HepG2 (cell line): ENCODE data around the gene TRIM54. TPM values are rescaled to one million over a fixed set of nuclear protein-coding genes. Genes with fewer than 3 reads are reported as not detected.

ENCODE experiments used
- AGO2 ChIP-seq: fragments of 200-400 bp; formaldehyde crosslinking; optimal IDR thresholded peaks from 2 replicates; pipeline ENCODE3; 2017; ENCODE audit warnings: mild to moderate bottlenecking, low read depth, low read length, moderate library complexity
- ATF6 ChIP-seq: sonication (generic); formaldehyde crosslinking; conservative IDR thresholded peaks from 2 replicates; pipeline ENCODE4 v1.4.0; 2020; ENCODE audit warnings: missing genetic modification reagents
- DDIT3 ChIP-seq: sonication (generic); formaldehyde crosslinking; IDR thresholded peaks from 2 replicates; pipeline ENCODE4 v1.4.0; 2020; ENCODE audit warnings: mild to moderate bottlenecking, missing genetic modification reagents
- KDM4B ChIP-seq: sonication (generic); formaldehyde crosslinking; IDR thresholded peaks from 2 replicates; pipeline ENCODE4 v1.4.0; 2020; ENCODE audit warnings: missing genetic modification reagents
- MLX ChIP-seq: IDR thresholded peaks from 2 replicates; pipeline ENCODE4 v1.6.1; 2016
- NR2C2 ChIP-seq: sonication (generic); formaldehyde crosslinking; IDR thresholded peaks from 2 replicates; pipeline ENCODE4 v1.4.0; 2020; ENCODE audit warnings: missing genetic modification reagents, mild to moderate bottlenecking, moderate library complexity, borderline replicate concordance
- ONECUT2 ChIP-seq: sonication (generic); formaldehyde crosslinking; IDR thresholded peaks from 2 replicates; pipeline ENCODE4 v1.4.0; 2020; ENCODE audit warnings: missing genetic modification reagents
- SAP130 ChIP-seq: IDR thresholded peaks from 2 replicates; pipeline ENCODE4 v1.6.1; 2016; ENCODE audit warnings: low read depth
- SMYD3 ChIP-seq: sonication (generic); formaldehyde crosslinking; IDR thresholded peaks from 2 replicates; pipeline ENCODE4 v1.8.1; 2023; ENCODE audit warnings: mild to moderate bottlenecking, missing genetic modification reagents
- SRF ChIP-seq: IDR thresholded peaks from 2 replicates; pipeline ENCODE4 v1.6.1; 2011; ENCODE audit warnings: mild to moderate bottlenecking, low read depth, low read length, moderate library complexity
- TARDBP ChIP-seq: sonication (generic); formaldehyde crosslinking; IDR thresholded peaks from 2 replicates; pipeline ENCODE4 v1.8.0; 2022; ENCODE audit warnings: mild to moderate bottlenecking, missing genetic modification reagents
- TP53 ChIP-seq: sonication (generic); formaldehyde crosslinking; conservative IDR thresholded peaks from 2 replicates; pipeline ENCODE4 v1.4.0; 2020; ENCODE audit warnings: missing genetic modification reagents
- TRIM24 ChIP-seq: sonication (generic); formaldehyde crosslinking; IDR thresholded peaks from 2 replicates; pipeline ENCODE4 v1.8.0; 2022; ENCODE audit warnings: mild to moderate bottlenecking, missing genetic modification reagents
- U2AF1 ChIP-seq: fragments of 200-400 bp; formaldehyde crosslinking; optimal IDR thresholded peaks from 2 replicates; pipeline ENCODE3; 2017; ENCODE audit warnings: mild to moderate bottlenecking, low read depth, low read length
- ZFP36L2 ChIP-seq: sonication (generic); formaldehyde crosslinking; IDR thresholded peaks from 2 replicates; pipeline ENCODE4 v1.4.0; 2020; ENCODE audit warnings: missing genetic modification reagents
- ZNF160 ChIP-seq: sonication (generic); formaldehyde crosslinking; IDR thresholded peaks from 2 replicates; pipeline ENCODE4 v1.8.0; 2022; ENCODE audit warnings: mild to moderate bottlenecking, inconsistent platforms, missing genetic modification reagents
- ZNF550 ChIP-seq: sonication (generic); formaldehyde crosslinking; IDR thresholded peaks from 2 replicates; pipeline ENCODE4 v1.4.0; 2020; ENCODE audit warnings: mild to moderate bottlenecking, missing genetic modification reagents, borderline replicate concordance
- ZNF558 ChIP-seq: sonication (generic); formaldehyde crosslinking; IDR thresholded peaks from 2 replicates; pipeline ENCODE4 v1.9.0; 2022; ENCODE audit warnings: mild to moderate bottlenecking, missing genetic modification reagents, borderline replicate concordance
- ZNF75D ChIP-seq: sonication (generic); formaldehyde crosslinking; IDR thresholded peaks from 2 replicates; pipeline ENCODE4 v1.8.1; 2023; ENCODE audit warnings: missing genetic modification reagents, mild to moderate bottlenecking, borderline replicate concordance
- ZNF891 ChIP-seq: sonication (generic); formaldehyde crosslinking; IDR thresholded peaks from 2 replicates; pipeline ENCODE4 v1.5.0; 2020; ENCODE audit warnings: mild to moderate bottlenecking, missing genetic modification reagents
- polyA plus RNA-seq, 8 experiments: library from polyadenylated mRNA; depleted of rRNA in 3 of 8; stranded (reverse) in 7 of 8; unstranded in 1 of 8; fragments of >200 nt; fragmentation: Illumina TruSeq in 4 of 8; extraction: Trizol in 4 of 8; gene quantifications; 2 replicates each; pipeline versions ENCODE4 v1.2.1 to v1.2.3, GENCODE V29; 2011 to 2016; ENCODE audit warnings: low read depth in 4 of 8, missing spikeins in 1 of 8, mixed read lengths in 1 of 8; ENCODE audit not compliant: insufficient read depth in 1 of 8
- total RNA-seq, 5 experiments: library from RNA; depleted of rRNA; stranded (reverse); fragments of >200 nt; fragmentation: Illumina TruSeq; extraction: Trizol; gene quantifications; 2 replicates each; pipeline ENCODE4 v1.2.3, GENCODE V29; 2016; ENCODE audit warnings: low read depth in 1 of 5
- TF ChIP-seq, protein P1 (sequence below): sonication (generic); formaldehyde crosslinking; IDR thresholded peaks from 2 replicates; pipeline ENCODE4 v1.8.1; 2023; ENCODE audit warnings: missing genetic modification reagents, mild to moderate bottlenecking, borderline replicate concordance
- TF ChIP-seq, protein P2 (sequence below): sonication (generic); formaldehyde crosslinking; IDR thresholded peaks from 2 replicates; pipeline ENCODE4 v1.9.0; 2021; ENCODE audit warnings: missing genetic modification reagents, mild to moderate bottlenecking, borderline replicate concordance
- TF ChIP-seq, protein P3 (sequence below): sonication (generic); formaldehyde crosslinking; IDR thresholded peaks from 2 replicates; pipeline ENCODE4 v1.5.0; 2020; ENCODE audit warnings: missing genetic modification reagents

The TRIM54 gene
- total and polyA plus RNA-seq, 2 of the 13 experiments (the other 11 are each of a cell fraction or from before 2014, with no cell fraction given), result 0.07 to 0.13 TPM

- TF ChIP-seq, protein P1, sequence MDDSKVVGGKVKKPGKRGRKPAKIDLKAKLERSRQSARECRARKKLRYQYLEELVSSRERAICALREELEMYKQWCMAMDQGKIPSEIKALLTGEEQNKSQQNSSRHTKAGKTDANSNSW (CRISPR knock-in tag), result 0 out of 2 replicates have a peak, but pooled peaks have one; percentile 8
- peak; percentile 79; the same call in 1 of the 2 replicates for TF ChIP-seq SMYD3 (CRISPR knock-in tag)
- TF ChIP-seq ZNF75D, result 0 out of 2 replicates have a peak, but pooled peaks have one; percentile 8
- no peak for TF ChIP-seq TRIM24 (CRISPR knock-in tag)
- peak; percentile 16; the same call in 1 of the 2 replicates for TF ChIP-seq DDIT3
- no peak; the same call in none of the 2 replicates for TF ChIP-seq ZNF160 (CRISPR knock-in tag)
- TF ChIP-seq ZNF891 (CRISPR knock-in tag), result peak; percentile 41
- TF ChIP-seq ONECUT2, result 0 out of 2 replicates have a peak, but pooled peaks have one; percentile 34
- TF ChIP-seq SRF, result no peak; the same call in none of the 2 replicates
- TF ChIP-seq, protein P2, sequence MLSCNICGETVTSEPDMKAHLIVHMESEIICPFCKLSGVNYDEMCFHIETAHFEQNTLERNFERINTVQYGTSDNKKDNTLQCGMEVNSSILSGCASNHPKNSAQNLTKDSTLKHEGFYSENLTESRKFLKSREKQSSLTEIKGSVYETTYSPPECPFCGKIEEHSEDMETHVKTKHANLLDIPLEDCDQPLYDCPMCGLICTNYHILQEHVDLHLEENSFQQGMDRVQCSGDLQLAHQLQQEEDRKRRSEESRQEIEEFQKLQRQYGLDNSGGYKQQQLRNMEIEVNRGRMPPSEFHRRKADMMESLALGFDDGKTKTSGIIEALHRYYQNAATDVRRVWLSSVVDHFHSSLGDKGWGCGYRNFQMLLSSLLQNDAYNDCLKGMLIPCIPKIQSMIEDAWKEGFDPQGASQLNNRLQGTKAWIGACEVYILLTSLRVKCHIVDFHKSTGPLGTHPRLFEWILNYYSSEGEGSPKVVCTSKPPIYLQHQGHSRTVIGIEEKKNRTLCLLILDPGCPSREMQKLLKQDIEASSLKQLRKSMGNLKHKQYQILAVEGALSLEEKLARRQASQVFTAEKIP, result no peak
- TF ChIP-seq U2AF1, result no peak
- TF ChIP-seq SAP130 (CRISPR knock-in tag), result peak; percentile 96
- TF ChIP-seq TP53 (CRISPR knock-in tag), result 0 out of 2 replicates have a peak, but pooled peaks have one; percentile 20
- peak; percentile 91; the same call in 1 of the 2 replicates for TF ChIP-seq ZNF558 (CRISPR knock-in tag)
- peak; percentile 75; the same call in 1 of the 2 replicates for TF ChIP-seq TARDBP (CRISPR knock-in tag)
- TF ChIP-seq NR2C2, result peak; percentile 96
- TF ChIP-seq ATF6, result no peak
- peak; percentile 85 for TF ChIP-seq AGO2
- TF ChIP-seq ZFP36L2 (CRISPR knock-in tag), result peak; percentile 86; the same call in 1 of the 2 replicates
- TF ChIP-seq ZNF550 (CRISPR knock-in tag), result peak; percentile 82; the same call in 1 of the 2 replicates
- TF ChIP-seq, protein P3, sequence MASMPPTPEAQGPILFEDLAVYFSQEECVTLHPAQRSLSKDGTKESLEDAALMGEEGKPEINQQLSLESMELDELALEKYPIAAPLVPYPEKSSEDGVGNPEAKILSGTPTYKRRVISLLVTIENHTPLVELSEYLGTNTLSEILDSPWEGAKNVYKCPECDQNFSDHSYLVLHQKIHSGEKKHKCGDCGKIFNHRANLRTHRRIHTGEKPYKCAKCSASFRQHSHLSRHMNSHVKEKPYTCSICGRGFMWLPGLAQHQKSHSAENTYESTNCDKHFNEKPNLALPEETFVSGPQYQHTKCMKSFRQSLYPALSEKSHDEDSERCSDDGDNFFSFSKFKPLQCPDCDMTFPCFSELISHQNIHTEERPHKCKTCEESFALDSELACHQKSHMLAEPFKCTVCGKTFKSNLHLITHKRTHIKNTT (CRISPR knock-in tag), result no peak
- peak; percentile 56; the same call in 1 of the 2 replicates for TF ChIP-seq KDM4B (CRISPR knock-in tag)
- TF ChIP-seq MLX (CRISPR knock-in tag), result peak; percentile 91
Measured at GRCh38 chr2:27356382-27357181, 74.4 kb downstream of the TRIM54 start, which contains the start of gene GTF3C2 (continued).
